ENCODE measurements around the gene DNHD1.

Gene DNHD1

GRCh38 chr11:6485661-6486060, 11.4 kb upstream of the DNHD1 start:
- H3K9me3 ChIP-seq, result no peaks in the 10 kb centered on the region
- peaks cover 13% of the 10 kb centered on the region for H3K36me3 ChIP-seq
- H3K27me3 ChIP-seq, result no peaks in the 10 kb centered on the region
- TF ChIP-seq CTCF (IDR thresholded peaks at IDR 0.05; ENCODE audit: low read depth, low read length), result no peak
- no peak overlapping the region for H3K4me3 ChIP-seq (ENCODE audit: low read depth, low read length)
- DNase-seq, result no peak
- no peaks in the 10 kb centered on the region for H3K4me1 ChIP-seq

GRCh38 chr11:6486256-6486655, 10.8 kb upstream of the DNHD1 start:
- Histone ChIP-seq H3K4me1 (no peaks in the 10 kb centered on the region), H3K9me3 (no peaks in the 10 kb centered on the region), H3K27me3 (no peaks in the 10 kb centered on the region), H3K36me3 (peaks cover 13% of the 10 kb centered on the region), H3K4me3 (ENCODE audit: low read depth, low read length) (no peak overlapping the region)
- DNase-seq, result no peak
- no peak for TF ChIP-seq CTCF (IDR thresholded peaks at IDR 0.05; ENCODE audit: low read depth, low read length)

GRCh38 chr11:6486938-6487337, 10.1 kb upstream of the DNHD1 start:
- no peak for TF ChIP-seq CTCF (IDR thresholded peaks at IDR 0.05; ENCODE audit: low read depth, low read length)
- no peaks in the 10 kb centered on the region for H3K9me3 ChIP-seq
- no peaks in the 10 kb centered on the region for H3K27me3 ChIP-seq
- DNase-seq, result no peak
- no peaks in the 10 kb centered on the region for H3K4me1 ChIP-seq
- peaks cover 13% of the 10 kb centered on the region for H3K36me3 ChIP-seq
- no peak overlapping the region for H3K4me3 ChIP-seq (ENCODE audit: low read depth, low read length)

GRCh38 chr11:6488342-6488741, 8.7 kb upstream of the DNHD1 start:
- no peak for DNase-seq
- Histone ChIP-seq H3K4me3 (ENCODE audit: low read depth, low read length) (no peak overlapping the region), H3K36me3 (no peaks in the 10 kb centered on the region; the same call in none of the 2 replicates), H3K27me3 (no peaks in the 10 kb centered on the region), H3K9me3 (no peaks in the 10 kb centered on the region), H3K4me1 (no peaks in the 10 kb centered on the region)
- TF ChIP-seq CTCF (IDR thresholded peaks at IDR 0.05; ENCODE audit: low read depth, low read length), result no peak

- no peaks in the 10 kb centered on the region; the same call in 1 of the 2 replicates for H3K36me3 ChIP-seq
- no peaks in the 10 kb centered on the region for H3K4me1 ChIP-seq
- no peaks in the 10 kb centered on the region for H3K9me3 ChIP-seq
- H3K4me3 ChIP-seq (ENCODE audit: low read depth, low read length), result no peak overlapping the region
- H3K27me3 ChIP-seq, result no peaks in the 10 kb centered on the region
- no peak for DNase-seq
- TF ChIP-seq CTCF (IDR thresholded peaks at IDR 0.05; ENCODE audit: low read depth, low read length), result no peak
Observed at GRCh38 chr11:6488821-6489220, 8.3 kb upstream of the DNHD1 start.

- Histone ChIP-seq H3K9me3 (no peaks in the 10 kb centered on the region), H3K4me3 (ENCODE audit: low read depth, low read length) (no peak overlapping the region), H3K36me3 (no peaks in the 10 kb centered on the region; the same call in 1 of the 2 replicates), H3K27me3 (no peaks in the 10 kb centered on the region), H3K4me1 (no peaks in the 10 kb centered on the region)
- TF ChIP-seq CTCF (IDR thresholded peaks at IDR 0.05; ENCODE audit: low read depth, low read length), result no peak
- no peak for DNase-seq
Observed at GRCh38 chr11:6489306-6489705, 7.8 kb upstream of the DNHD1 start.

All from BE2C (cell line).